GM12878 (cell line): ENCODE results near the gene VSTM2L. TPM values are rescaled to one million over a fixed set of nuclear protein-coding genes. Genes with fewer than 3 reads are reported as not detected.

ENCODE experiments used
- ATAC-seq: fragments of 200-7000 bp; cut with Tn5 transposase; 3 replicates; pipeline ENCODE4 v1.9.1; 2020; ENCODE audit warnings: mild to moderate bottlenecking, moderate library complexity
- BruUV-seq: library from RNA; stranded (reverse); fragments of 400-500 nt; replicated peaks from 2 replicates; lab custom pipeline; 2021; lab: Mats Ljungman, UMichigan
- CTCF ChIA-PET: fragments of 300-600 bp; sonication (Branson Sonifier 250); formaldehyde crosslinking; extraction: SDS; loops from one replicate; lab custom pipeline; 2021; ENCODE audit warnings: inconsistent platforms; lab: Yijun Ruan, JAX
- POLR2A ChIA-PET: fragments of 350-600 bp; formaldehyde crosslinking; extraction: SDS; loops from one replicate; lab custom pipeline; 2021; ENCODE audit warnings: inconsistent platforms; lab: Charles Lee
- RAD21 ChIA-PET: fragments of 300-600 bp; sonication (Branson Sonifier 250); formaldehyde crosslinking; loops from one replicate; lab custom pipeline; 2023; ENCODE audit warnings: antibody characterized with exemption; ENCODE audit not compliant: unreplicated experiment; lab: Charles Lee
- SMC1A ChIA-PET: fragments of 300-600 bp; sonication (Branson Sonifier 250); formaldehyde crosslinking; loops from one replicate; lab custom pipeline; 2023; ENCODE audit not compliant: unreplicated experiment, uncharacterized antibody; lab: Charles Lee
- DNase-seq: peaks from one replicate; pipeline ENCODE4 v3.0.0-alpha.2; 2011; ENCODE audit warnings: low read depth, low spot score
- FAIRE-seq: peaks from 3 replicates; lab custom pipeline; 2011; peaks lifted over from hg19 to GRCh38; lab: Jason Lieb, UNC
- H2AFZ ChIP-seq: 2 replicates; pipeline ENCODE4 v1.6.0; 2011; ENCODE audit warnings: low read depth, low read length, control low read depth; ENCODE audit not compliant: control insufficient read depth
- H3K27ac ChIP-seq: 2 replicates; pipeline ENCODE4 v1.5.1; 2011; ENCODE audit warnings: control low read depth; ENCODE audit not compliant: control insufficient read depth, insufficient read depth
- H3K27me3 ChIP-seq, 2 experiments: replicated peaks in 1 of 2; 2 replicates each; pipeline versions ENCODE4 v1.6.0 to v1.6.1; 2011; ENCODE audit warnings: low read length in 1 of 2; ENCODE audit not compliant: control insufficient read depth in 2 of 2, insufficient read depth in 2 of 2
- H3K36me3 ChIP-seq, 2 experiments: 2 replicates each; pipeline ENCODE4 v1.5.1; 2011; ENCODE audit warnings: low read length in 1 of 2; ENCODE audit not compliant: control insufficient read depth in 2 of 2, insufficient read depth in 2 of 2
- H3K4me1 ChIP-seq: 2 replicates; pipeline ENCODE4 v1.6.1; 2011; ENCODE audit warnings: mild to moderate bottlenecking, low read length, moderate library complexity, mixed read lengths; ENCODE audit not compliant: control insufficient read depth, insufficient read depth
- H3K4me2 ChIP-seq: 2 replicates; pipeline ENCODE4 v1.6.0; 2011; ENCODE audit warnings: control low read depth; ENCODE audit not compliant: control insufficient read depth, insufficient read depth
- H3K4me3 ChIP-seq: fragments of 200-600 bp; sonication (generic); 2 replicates; pipeline ENCODE4 v1.5.1; 2016
- H3K79me2 ChIP-seq: 2 replicates; pipeline ENCODE4 v1.6.0; 2011; ENCODE audit warnings: low read length; ENCODE audit not compliant: control insufficient read depth, insufficient read depth
- H3K9ac ChIP-seq: 2 replicates; pipeline ENCODE4 v1.8.0; 2011; ENCODE audit warnings: low read length, control low read depth, mixed read lengths; ENCODE audit not compliant: control insufficient read depth, insufficient read depth
- H3K9me3 ChIP-seq: replicated peaks from 3 replicates; pipeline ENCODE4 v1.5.1; 2011; ENCODE audit warnings: mild to moderate bottlenecking, low read length; ENCODE audit not compliant: control insufficient read depth, insufficient read depth
- H4K20me1 ChIP-seq: 2 replicates; pipeline ENCODE4 v1.6.0; 2011; ENCODE audit not compliant: control insufficient read depth, insufficient read depth
- BCL11A ChIP-seq: IDR thresholded peaks from 2 replicates; pipeline ENCODE4 v1.6.1; 2011; ENCODE audit warnings: low read depth, low read length
- CUX1 ChIP-seq: IDR thresholded peaks from 2 replicates; pipeline ENCODE4 v1.6.1; 2012; ENCODE audit warnings: improper control_type of control experiment, low read depth, low read length; ENCODE audit not compliant: insufficient replicate concordance
- DPF2 ChIP-seq: fragments of 450-650 bp; IDR thresholded peaks from 2 replicates; pipeline ENCODE4 v1.6.1; 2017; ENCODE audit warnings: mild to moderate bottlenecking
- HCFC1 ChIP-seq: fragments of 150-350 bp; IDR thresholded peaks from 2 replicates; pipeline ENCODE4 v1.6.1; 2014; ENCODE audit warnings: low read length
- HDGF ChIP-seq: fragments of 450-650 bp; IDR thresholded peaks from 2 replicates; pipeline ENCODE4 v1.6.1; 2016; ENCODE audit warnings: antibody characterized with exemption
- IKZF2 ChIP-seq, 2 experiments: fragments of 450-650 bp; IDR thresholded peaks; 2 replicates each; pipeline ENCODE4 v1.6.1; 2017; ENCODE audit warnings: mild to moderate bottlenecking in 2 of 2, moderate library complexity in 2 of 2
- KDM1A ChIP-seq: fragments of 200-600 bp; sonication (generic); IDR thresholded peaks from 2 replicates; pipeline ENCODE4 v1.6.1; 2016; ENCODE audit warnings: borderline replicate concordance
- NFYA ChIP-seq: IDR thresholded peaks from 2 replicates; pipeline ENCODE4 v1.6.1; 2011; ENCODE audit warnings: low read depth, mild to moderate bottlenecking, low read length, improper control_type of control experiment, borderline replicate concordance
- PAX8 ChIP-seq: fragments of 450-650 bp; IDR thresholded peaks from 2 replicates; pipeline ENCODE4 v1.6.1; 2017; ENCODE audit warnings: mild to moderate bottlenecking, moderate library complexity
- SIX5 ChIP-seq: IDR thresholded peaks from 2 replicates; pipeline ENCODE4 v1.6.1; 2011; ENCODE audit warnings: mild to moderate bottlenecking, low read depth, low read length, moderate library complexity; ENCODE audit not compliant: severe bottlenecking
- ZNF384 ChIP-seq: IDR thresholded peaks from 2 replicates; pipeline ENCODE4 v1.6.1; 2012; ENCODE audit warnings: low read depth, mild to moderate bottlenecking, low read length, improper control_type of control experiment, borderline replicate concordance
- WGBS: methylation state at CpG from one replicate; pipeline ENCODE4 v1.1.6; 2016; ENCODE audit warnings: low lambda C conversion rate; ENCODE audit not compliant: insufficient replicate concordance, insufficient coverage; ENCODE audit errors: missing lambda C conversion rate; 5-methylcytosine and 5-hydroxymethylcytosine counted together
- in situ Hi-C: fragments of 300-500 bp; cut with MboI; formaldehyde crosslinking; loops from 9 replicates; pipeline ENCODE4 v1.14.3; 2018; ENCODE audit warnings: mixed read lengths
- intact Hi-C: fragments of 100-400 bp; cut with micrococcal nuclease; formaldehyde crosslinking; loops from one replicate; pipeline ENCODE4 v1.14.2; 2022; ENCODE audit not compliant: unreplicated experiment
- polyA plus RNA-seq, 11 experiments: library from polyadenylated mRNA; depleted of rRNA in 4 of 11; unstranded in 6 of 11; stranded (reverse) in 5 of 11; fragments of >200 nt; fragmentation: Nextera tagmentation in 4 of 11; fragmentation: Illumina TruSeq in 1 of 11; extraction: Ambion mirVana in 4 of 11; extraction: Trizol in 1 of 11; gene quantifications; 1 replicate in 1 of 11; 2 replicates in 10 of 11; pipeline versions ENCODE4 v1.2.1 to v1.2.3, GENCODE V29; 2011 to 2016; ENCODE audit warnings: inconsistent platforms in 2 of 11, missing spikeins in 2 of 11, low read depth in 1 of 11
- total RNA-seq, 4 experiments: library from RNA; depleted of rRNA in 3 of 4; stranded (reverse); fragments of >200 nt in 3 of 4; fragmentation: Illumina TruSeq in 1 of 4; extraction: Trizol in 1 of 4; gene quantifications; 2 replicates each; pipeline versions ENCODE4 v1.2.1 to v1.2.3, GENCODE V29; 2013 to 2021

Gene VSTM2L
- total and polyA plus RNA-seq, 10 of the 15 experiments (the other 5 are each of a cell fraction or from before 2014, with no cell fraction given), result 0.05 to 1.5 (median 0.63) TPM; not detected in 2

- POLR2A ChIA-PET, result no interaction called here
- no peaks in the 10 kb centered on the region; the same call in 1 of the 2 replicates for H3K4me1 ChIP-seq
- H3K27me3 ChIP-seq, result peaks cover 0 to 4% of the 10 kb centered on the region in 2 experiments; a peak in 2 of 4 replicates
- no peak overlapping the region for H3K9ac ChIP-seq
- H3K36me3 ChIP-seq, result no peaks in the 10 kb centered on the region
- in situ Hi-C loops (loop anchor here (5.0 kb wide), 1 partner anchor 86 kb away; no protein-coding TSS in a partner anchor), intact Hi-C loops (loop anchor here (10.0 kb wide), 1 partner anchor 251 kb away; no protein-coding TSS in a partner anchor)
- H3K4me3 ChIP-seq, result no peak overlapping the region
- H3K27ac ChIP-seq, result no peak overlapping the region
- no peak for DNase-seq
- TF ChIP-seq HDGF (no peak), DPF2 (no peak), PAX8 (no peak), KDM1A (no peak), SIX5 (no peak), CUX1 (no peak), ZNF384 (no peak), IKZF2 (IDR thresholded peaks at IDR 0.05) (no peak), HCFC1 (no peak), BCL11A (no peak), NFYA (no peak)
- TF ChIP-seq, all 136 proteins: peak for 0
- FAIRE-seq, result no peak
- Histone ChIP-seq H2AFZ (no peak overlapping the region), H4K20me1 (no peaks in the 10 kb centered on the region), H3K4me2 (no peak overlapping the region), H3K79me2 (no peaks in the 10 kb centered on the region), H3K9me3 (no peaks in the 10 kb centered on the region)
- ChIA-PET CTCF (interaction anchor here (1.0 kb wide), 1 partner anchor 88 kb away, joined by 5 read pairs; no protein-coding TSS in a partner anchor), SMC1A (interaction anchor here (1.8 kb wide), 1 partner anchor 316 kb away, joined by 6 read pairs; no protein-coding TSS in a partner anchor), RAD21 (interaction anchor here (0.6 to 1.6 kb wide), 3 partner anchors 74 to 315 kb away, joined by 3 to 4 read pairs (median 4); no protein-coding TSS in a partner anchor)
- WGBS, result 60% methylated on average over 14 of the region's 16 CpGs
- no peak for ATAC-seq
- BruUV-seq, result no TSS peak
Measured at GRCh38 chr20:37905671-37906613, 3.0 kb downstream of the VSTM2L start.
